GM19452 (cell line): Measurements from ENCODE around the gene CR1.
A peak's percentile ranks its signal among the peaks of the same experiment; 100 is the strongest.
"Not testable (repeated sequence)": the region's sequence is repeated elsewhere in the genome, so short reads cannot be mapped to it uniquely, and the experiment has no call there.

Experiments used
- ATAC-seq: cut with Tn5 transposase; IDR thresholded peaks from one replicate; pipeline ENCODE4 v1.9.1; 2021; ENCODE audit not compliant: unreplicated experiment

The CR1 gene

GRCh38 chr1:207638487-207639145, 142.7 kb downstream of the CR1 start:
- ATAC-seq: not testable (repeated sequence)

- not testable (repeated sequence) for ATAC-seq
Observed at GRCh38 chr1:207639362-207639761, 143.4 kb downstream of the CR1 start.

GRCh38 chr1:207644166-207644851, 148.4 kb downstream of the CR1 start:
- ATAC-seq: no peak

GRCh38 chr1:207644852-207645634, 149.1 kb downstream of the CR1 start, which contains the start of gene CR1L:
TSS of gene CR1L (plus strand) at chr1:207645133. CDS start at chr1:207645234, 101 bp downstream.
- ATAC-seq: peak; percentile 97

GRCh38 chr1:207645635-207646081, 149.7 kb downstream of the CR1 start:
- ATAC-seq: no peak

GRCh38 chr1:207646171-207646570, 150.2 kb downstream of the CR1 start:
- no peak for ATAC-seq

GRCh38 chr1:207646944-207647579, 151.1 kb downstream of the CR1 start:
- ATAC-seq: no peak

GRCh38 chr1:207647671-207648333, 151.8 kb downstream of the CR1 start:
- ATAC-seq: no peak

GRCh38 chr1:207648334-207649209, 152.6 kb downstream of the CR1 start:
- ATAC-seq: no peak

- ATAC-seq: no peak
Observed at GRCh38 chr1:207649210-207649753, 153.3 kb downstream of the CR1 start.

- no peak for ATAC-seq
Observed at GRCh38 chr1:207649865-207650580, 154.1 kb downstream of the CR1 start.

- ATAC-seq: no peak
Observed at GRCh38 chr1:207651583-207651982, 155.6 kb downstream of the CR1 start.

- no peak for ATAC-seq
Observed at GRCh38 chr1:207654320-207654719, 158.4 kb downstream of the CR1 start.

- ATAC-seq: no peak
Observed at GRCh38 chr1:207658408-207658807, 162.5 kb downstream of the CR1 start.

- no peak for ATAC-seq
Observed at GRCh38 chr1:207658904-207659485, 163.0 kb downstream of the CR1 start.

- ATAC-seq: no peak
Observed at GRCh38 chr1:207659545-207660153, 163.7 kb downstream of the CR1 start.

- ATAC-seq: not testable (repeated sequence)
Observed at GRCh38 chr1:207661420-207661819, 165.5 kb downstream of the CR1 start.

GRCh38 chr1:207666342-207666741, 170.4 kb downstream of the CR1 start:
- no peak for ATAC-seq
